ENCODE measurements around the gene ADAM22. TPM values are rescaled to one million over a fixed set of nuclear protein-coding genes. Genes with fewer than 3 reads are reported as not detected.

ADAM22 gene
- total RNA-seq, 1 donor, result 1.3 TPM

GRCh38 chr7:88092676-88092999 is 158.6 kb downstream of the ADAM22 start:
- TF ChIP-seq CTCF (IDR thresholded peaks at IDR 0.05; ENCODE audit: insufficient read depth, low read depth, low read length), result no peak
- no peak overlapping the region for H3K4me3 ChIP-seq (ENCODE audit: low read depth, low read length)
- DNase-seq (ENCODE audit: low read depth), result no peak

- TF ChIP-seq CTCF (IDR thresholded peaks at IDR 0.05; ENCODE audit: insufficient read depth, low read depth, low read length), result no peak
- no peak for DNase-seq (ENCODE audit: low read depth)
Measured at GRCh38 chr7:88101769-88102168, 167.7 kb downstream of the ADAM22 start.

GRCh38 chr7:88102675-88103074 is 168.6 kb downstream of the ADAM22 start:
- TF ChIP-seq CTCF (IDR thresholded peaks at IDR 0.05; ENCODE audit: insufficient read depth, low read depth, low read length), result no peak
- no peak for DNase-seq (ENCODE audit: low read depth)
- no peak overlapping the region for H3K4me3 ChIP-seq (ENCODE audit: low read depth, low read length)

More at GRCh38 chr7:88101769-88102168, 167.7 kb downstream of the ADAM22 start:
- H3K4me3 ChIP-seq (ENCODE audit: low read depth, low read length), result no peak overlapping the region

- DNase-seq (ENCODE audit: low read depth), result no peak
- no peak for TF ChIP-seq CTCF (IDR thresholded peaks at IDR 0.05; ENCODE audit: insufficient read depth, low read depth, low read length)
- H3K4me3 ChIP-seq (ENCODE audit: low read depth, low read length), result no peak overlapping the region
Measured at GRCh38 chr7:88104732-88105131, 170.7 kb downstream of the ADAM22 start.

- no peak overlapping the region for H3K4me3 ChIP-seq (ENCODE audit: low read depth, low read length)
- no peak for TF ChIP-seq CTCF (IDR thresholded peaks at IDR 0.05; ENCODE audit: insufficient read depth, low read depth, low read length)
- DNase-seq (ENCODE audit: low read depth), result no peak
Measured at GRCh38 chr7:88105231-88105630, 171.2 kb downstream of the ADAM22 start.

GRCh38 chr7:88106434-88106833 is 172.4 kb downstream of the ADAM22 start:
- TF ChIP-seq CTCF (IDR thresholded peaks at IDR 0.05; ENCODE audit: insufficient read depth, low read depth, low read length), result no peak
- no peak overlapping the region for H3K4me3 ChIP-seq (ENCODE audit: low read depth, low read length)
- DNase-seq (ENCODE audit: low read depth), result no peak

GRCh38 chr7:88109612-88110011 is 175.6 kb downstream of the ADAM22 start:
- TF ChIP-seq CTCF (IDR thresholded peaks at IDR 0.05; ENCODE audit: insufficient read depth, low read depth, low read length), result no peak
- no peak overlapping the region for H3K4me3 ChIP-seq (ENCODE audit: low read depth, low read length)
- no peak for DNase-seq (ENCODE audit: low read depth)
